Lower lobe of right lung (tissue), 2 donors: Measurements from ENCODE around the gene CCNI. TPM values are rescaled to one million over a fixed set of nuclear protein-coding genes. Genes with fewer than 3 reads are reported as not detected.

Experiments
- ATAC-seq, 2 donors: fragments of 200-7000 bp; cut with Tn5 transposase; one replicate each; pipeline ENCODE4 v1.9.1; 2020 to 2022; ENCODE audit warnings: mild to moderate bottlenecking in 2 of 2, moderate library complexity in 2 of 2
- DNase-seq: peaks from one replicate; pipeline ENCODE4 v3.0.0-alpha.2; 2020
- H3K27ac ChIP-seq: fragments of 200-600 bp; one replicate; pipeline ENCODE4 v1.8.0; 2022
- H3K27me3 ChIP-seq: fragments of 200-600 bp; one replicate; pipeline ENCODE4 v1.8.0; 2022; ENCODE audit warnings: low read depth
- H3K36me3 ChIP-seq: fragments of 200-600 bp; one replicate; pipeline ENCODE4 v1.8.0; 2022; ENCODE audit warnings: mild to moderate bottlenecking
- H3K4me1 ChIP-seq: fragments of 200-600 bp; one replicate; pipeline ENCODE4 v1.8.0; 2022
- H3K4me3 ChIP-seq: fragments of 200-600 bp; one replicate; pipeline ENCODE4 v1.8.0; 2022; ENCODE audit warnings: mild to moderate bottlenecking
- H3K9me3 ChIP-seq: fragments of 200-600 bp; one replicate; pipeline ENCODE4 v1.8.0; 2022
- CTCF ChIP-seq: fragments of 200-600 bp; IDR thresholded peaks from one replicate; pipeline ENCODE4 v1.8.0; 2022; ENCODE audit warnings: antibody characterized with exemption, mild to moderate bottlenecking
- intact Hi-C: fragments of 100-400 bp; cut with DNase I; formaldehyde crosslinking; loops from one replicate; pipeline ENCODE4 v1.11.0; 2022
- total RNA-seq: library from RNA; stranded (reverse); fragmentation: NEBNext Ultra II Directional; extraction: Animal tissue kit (Norgen Biotek cat#: 25700); gene quantifications from one replicate; pipeline ENCODE4 v1.2.1, GENCODE V29; 2021
- donor health status: DM: no; HTN: yes; CAD: no; lungs with severe emphysema.

Gene CCNI
- total RNA-seq, 1 donor from 2014 or later = 327 TPM

- intact Hi-C loops = no loop called here
- Histone ChIP-seq H3K27me3 (no peaks in the 10 kb centered on the region), H3K9me3 (no peaks in the 10 kb centered on the region), H3K4me1 (peaks cover 21% of the 10 kb centered on the region), H3K36me3 (peaks cover 83% of the 10 kb centered on the region), H3K27ac (no peak overlapping the region), H3K4me3 (no peak overlapping the region)
- TF ChIP-seq CTCF = no peak
- no peak for ATAC-seq
- no peak for DNase-seq
These were observed 50.0 kb downstream of the CCNI start for GRCh38 chr4:77025643-77026321.

GRCh38 chr4:77023920-77024319 is 51.9 kb downstream of the CCNI start:
- H3K36me3 ChIP-seq = peaks cover 83% of the 10 kb centered on the region
- peaks cover 22% of the 10 kb centered on the region for H3K4me1 ChIP-seq
- TF ChIP-seq CTCF = no peak
- ATAC-seq = no peak
- H3K9me3 ChIP-seq = no peaks in the 10 kb centered on the region
- no peak for DNase-seq
- H3K27ac ChIP-seq = no peak overlapping the region
- intact Hi-C loops = no loop called here
- no peak overlapping the region for H3K4me3 ChIP-seq
- H3K27me3 ChIP-seq = no peaks in the 10 kb centered on the region

GRCh38 chr4:77022560-77023179 is 53.1 kb downstream of the CCNI start:
- peaks cover 22% of the 10 kb centered on the region for H3K4me1 ChIP-seq
- H3K27me3 ChIP-seq = no peaks in the 10 kb centered on the region
- peak overlapping the region; percentile 46 for H3K27ac ChIP-seq
- H3K9me3 ChIP-seq = no peaks in the 10 kb centered on the region
- peaks cover 79% of the 10 kb centered on the region for H3K36me3 ChIP-seq
- no peak for TF ChIP-seq CTCF
- no peak overlapping the region for H3K4me3 ChIP-seq
- DNase-seq = no peak
- ATAC-seq = no peak
- intact Hi-C loops = no loop called here

- DNase-seq = no peak
- no peaks in the 10 kb centered on the region for H3K9me3 ChIP-seq
- peak overlapping the region; percentile 18 for H3K27ac ChIP-seq
- no peak overlapping the region for H3K4me3 ChIP-seq
- no peak for TF ChIP-seq CTCF
- ATAC-seq = peak; percentile 82 to 85
- intact Hi-C loops = no loop called here
- H3K27me3 ChIP-seq = no peaks in the 10 kb centered on the region
- H3K4me1 ChIP-seq = peaks cover 22% of the 10 kb centered on the region
- H3K36me3 ChIP-seq = peaks cover 81% of the 10 kb centered on the region
These were observed 54.1 kb downstream of the CCNI start for GRCh38 chr4:77021614-77022089.

GRCh38 chr4:77020017-77020416 is 55.8 kb downstream of the CCNI start:
- TF ChIP-seq CTCF = no peak
- no peak overlapping the region for H3K27ac ChIP-seq

More at GRCh38 chr4:77020017-77020416, 55.8 kb downstream of the CCNI start:
- no peak for ATAC-seq
- no peaks in the 10 kb centered on the region for H3K9me3 ChIP-seq
- no peak for DNase-seq
- peaks cover 83% of the 10 kb centered on the region for H3K36me3 ChIP-seq
- no peaks in the 10 kb centered on the region for H3K27me3 ChIP-seq
- no peak overlapping the region for H3K4me3 ChIP-seq
- peaks cover 22% of the 10 kb centered on the region for H3K4me1 ChIP-seq
- intact Hi-C loops = no loop called here
